Measurements from ENCODE around the gene MEX3C. TPM values are rescaled to one million over a fixed set of nuclear protein-coding genes. Genes with fewer than 3 reads are reported as not detected.
A peak's percentile ranks its signal among the peaks of the same experiment; 100 is the strongest.

Gene MEX3C
- total and polyA plus RNA-seq, 2 donors (not counting 1 experiment from before 2014, with no cell fraction given) = 39.8 to 41.8 TPM

- H3K4me3 ChIP-seq (replicated peaks in 1 of 4; ENCODE audit: control extremely low read depth in 1 of 4, insufficient read depth in 1 of 4, low read depth in 3 of 4, low read length in 4 of 4) = no peak overlapping the region
- H3K4me1 ChIP-seq (ENCODE audit: control insufficient read depth, extremely low read depth, insufficient read depth, low read length) = no peaks in the 10 kb centered on the region
- H2AFZ ChIP-seq (ENCODE audit: low read length) = no peak overlapping the region
- H3K9ac ChIP-seq (ENCODE audit: insufficient read depth, low read length) = no peak overlapping the region
- DNase-seq (ENCODE audit: low read depth in 2 of 2) = no peak
- no peak overlapping the region for H3K27ac ChIP-seq (ENCODE audit: insufficient read depth, low read length)
- H4K20me1 ChIP-seq (ENCODE audit: control insufficient read depth, extremely low read depth, insufficient read depth, low read length) = no peaks in the 10 kb centered on the region
- H3K27me3 ChIP-seq (ENCODE audit: control insufficient read depth, insufficient read depth, low read length) = no peaks in the 10 kb centered on the region
- no peaks in the 10 kb centered on the region for H3K9me3 ChIP-seq (ENCODE audit: control insufficient read depth, insufficient read depth, low read depth, low read length)
- no peaks in the 10 kb centered on the region for H3K36me3 ChIP-seq (ENCODE audit: control insufficient read depth, insufficient read depth, low read length)
- TF ChIP-seq CTCF (conservative IDR thresholded peaks at IDR 0.05 in 1 of 2, IDR thresholded peaks at IDR 0.05 in 1 of 2; ENCODE audit: low read depth in 1 of 2, low read length in 2 of 2) (no peak), EZH2 (IDR thresholded peaks at IDR 0.05; ENCODE audit: low read length, missing control alignments) (no peak)
- H3K79me2 ChIP-seq (ENCODE audit: control insufficient read depth, insufficient read depth, low read length) = no peaks in the 10 kb centered on the region
- H3K4me2 ChIP-seq (ENCODE audit: extremely low read depth, insufficient read depth, low read length) = no peak overlapping the region
Observed at GRCh38 chr18:51137026-51137729, 60.3 kb downstream of the MEX3C start.

- no peak overlapping the region for H3K27ac ChIP-seq (ENCODE audit: insufficient read depth, low read length)
Observed at GRCh38 chr18:51135795-51136194, 61.7 kb downstream of the MEX3C start.

GRCh38 chr18:51135364-51135763 is 62.1 kb downstream of the MEX3C start:
- H3K79me2 ChIP-seq (ENCODE audit: control insufficient read depth, insufficient read depth, low read length) = no peaks in the 10 kb centered on the region
- H3K27ac ChIP-seq (ENCODE audit: insufficient read depth, low read length) = no peak overlapping the region
- H3K27me3 ChIP-seq (ENCODE audit: control insufficient read depth, insufficient read depth, low read length) = no peaks in the 10 kb centered on the region
- no peaks in the 10 kb centered on the region for H3K36me3 ChIP-seq (ENCODE audit: control insufficient read depth, insufficient read depth, low read length)
- H3K9me3 ChIP-seq (ENCODE audit: control insufficient read depth, insufficient read depth, low read depth, low read length) = no peaks in the 10 kb centered on the region
- peak; percentile 19 to 35 for DNase-seq (ENCODE audit: low read depth in 2 of 2)
- H3K9ac ChIP-seq (ENCODE audit: insufficient read depth, low read length) = no peak overlapping the region
- H3K4me3 ChIP-seq (replicated peaks in 1 of 4; ENCODE audit: control extremely low read depth in 1 of 4, insufficient read depth in 1 of 4, low read depth in 3 of 4, low read length in 4 of 4) = no peak overlapping the region
- no peak for TF ChIP-seq CTCF (conservative IDR thresholded peaks at IDR 0.05 in 1 of 2, IDR thresholded peaks at IDR 0.05 in 1 of 2; ENCODE audit: low read depth in 1 of 2, low read length in 2 of 2)
- TF ChIP-seq EZH2 (IDR thresholded peaks at IDR 0.05; ENCODE audit: low read length, missing control alignments) = no peak
- H2AFZ ChIP-seq (ENCODE audit: low read length) = no peak overlapping the region
- H3K4me1 ChIP-seq (ENCODE audit: control insufficient read depth, extremely low read depth, insufficient read depth, low read length) = no peaks in the 10 kb centered on the region
- no peaks in the 10 kb centered on the region for H4K20me1 ChIP-seq (ENCODE audit: control insufficient read depth, extremely low read depth, insufficient read depth, low read length)
- H3K4me2 ChIP-seq (ENCODE audit: extremely low read depth, insufficient read depth, low read length) = no peak overlapping the region

More at GRCh38 chr18:51135795-51136194, 61.7 kb downstream of the MEX3C start:
- Histone ChIP-seq H3K4me2 (ENCODE audit: extremely low read depth, insufficient read depth, low read length) (no peak overlapping the region), H3K9ac (ENCODE audit: insufficient read depth, low read length) (no peak overlapping the region), H3K27me3 (ENCODE audit: control insufficient read depth, insufficient read depth, low read length) (no peaks in the 10 kb centered on the region), H3K4me1 (ENCODE audit: control insufficient read depth, extremely low read depth, insufficient read depth, low read length) (no peaks in the 10 kb centered on the region), H3K4me3 (replicated peaks in 1 of 4; ENCODE audit: control extremely low read depth in 1 of 4, insufficient read depth in 1 of 4, low read depth in 3 of 4, low read length in 4 of 4) (no peak overlapping the region), H3K79me2 (ENCODE audit: control insufficient read depth, insufficient read depth, low read length) (no peaks in the 10 kb centered on the region), H4K20me1 (ENCODE audit: control insufficient read depth, extremely low read depth, insufficient read depth, low read length) (no peaks in the 10 kb centered on the region), H3K9me3 (ENCODE audit: control insufficient read depth, insufficient read depth, low read depth, low read length) (no peaks in the 10 kb centered on the region), H3K36me3 (ENCODE audit: control insufficient read depth, insufficient read depth, low read length) (no peaks in the 10 kb centered on the region), H2AFZ (ENCODE audit: low read length) (no peak overlapping the region)
- TF ChIP-seq EZH2 (IDR thresholded peaks at IDR 0.05; ENCODE audit: low read length, missing control alignments) = no peak
- no peak for TF ChIP-seq CTCF (conservative IDR thresholded peaks at IDR 0.05 in 1 of 2, IDR thresholded peaks at IDR 0.05 in 1 of 2; ENCODE audit: low read depth in 1 of 2, low read length in 2 of 2)
- DNase-seq (ENCODE audit: low read depth in 2 of 2) = no peak
